Chondrocyte (in vitro differentiated cells): ENCODE data around the gene WLS. TPM values are rescaled to one million over a fixed set of nuclear protein-coding genes. Genes with fewer than 3 reads are reported as not detected.

Source experiments
- DNase-seq: peaks from one replicate; pipeline ENCODE4 v3.0.0; 2021; ENCODE audit warnings: mixed read lengths, low spot score
- H3K27ac Mint-ChIP-seq: one replicate; pipeline ENCODE4 v1.8.0; 2021; ENCODE audit warnings: mild to moderate bottlenecking, moderate library complexity, mixed read lengths; ENCODE audit not compliant: unreplicated experiment
- H3K27me3 Mint-ChIP-seq: 2 replicates; pipeline ENCODE4 v1.8.0; 2021; ENCODE audit warnings: low read depth, mixed read lengths
- H3K36me3 Mint-ChIP-seq: 2 replicates; pipeline ENCODE4 v1.8.0; 2021; ENCODE audit warnings: low read depth, mixed read lengths
- H3K4me1 Mint-ChIP-seq: 2 replicates; pipeline ENCODE4 v1.8.0; 2021; ENCODE audit warnings: low read depth, mild to moderate bottlenecking, mixed read lengths
- H3K4me3 Mint-ChIP-seq: one replicate; pipeline ENCODE4 v1.8.0; 2021; ENCODE audit warnings: mild to moderate bottlenecking, moderate library complexity, mixed read lengths; ENCODE audit not compliant: unreplicated experiment
- H3K9me3 Mint-ChIP-seq: 2 replicates; pipeline ENCODE4 v1.8.0; 2021; ENCODE audit warnings: low read depth, mixed read lengths
- long read RNA-seq: library from polyadenylated mRNA; stranded (forward); transcript quantifications from one replicate; pipeline ENCODE4 v2.0.0, GENCODE V29; 2021
- total RNA-seq: library from RNA; stranded (reverse); gene quantifications from 3 replicates; pipeline ENCODE4 v1.2.1, GENCODE V29; 2021
- TF ChIP-seq, protein P1 (sequence below): fragments of 200-600 bp; sonication (generic); IDR thresholded peaks from 2 replicates; pipeline ENCODE4 v1.5.0; 2021; ENCODE audit warnings: antibody characterized with exemption, mild to moderate bottlenecking, moderate library complexity

WLS gene
- 149 to 207 TPM (median 160 TPM) in 3 replicates for total RNA-seq
- long read RNA-seq, transcript WLS-201 (12 exons, 2,748 nt): major isoform, 14 of 59 reads
- long read RNA-seq, partial matches to known transcripts: 3 of 59 reads
- long read RNA-seq, other reads (novel, unspliced or antisense): 41 of 59 reads

- TF ChIP-seq, protein P1, sequence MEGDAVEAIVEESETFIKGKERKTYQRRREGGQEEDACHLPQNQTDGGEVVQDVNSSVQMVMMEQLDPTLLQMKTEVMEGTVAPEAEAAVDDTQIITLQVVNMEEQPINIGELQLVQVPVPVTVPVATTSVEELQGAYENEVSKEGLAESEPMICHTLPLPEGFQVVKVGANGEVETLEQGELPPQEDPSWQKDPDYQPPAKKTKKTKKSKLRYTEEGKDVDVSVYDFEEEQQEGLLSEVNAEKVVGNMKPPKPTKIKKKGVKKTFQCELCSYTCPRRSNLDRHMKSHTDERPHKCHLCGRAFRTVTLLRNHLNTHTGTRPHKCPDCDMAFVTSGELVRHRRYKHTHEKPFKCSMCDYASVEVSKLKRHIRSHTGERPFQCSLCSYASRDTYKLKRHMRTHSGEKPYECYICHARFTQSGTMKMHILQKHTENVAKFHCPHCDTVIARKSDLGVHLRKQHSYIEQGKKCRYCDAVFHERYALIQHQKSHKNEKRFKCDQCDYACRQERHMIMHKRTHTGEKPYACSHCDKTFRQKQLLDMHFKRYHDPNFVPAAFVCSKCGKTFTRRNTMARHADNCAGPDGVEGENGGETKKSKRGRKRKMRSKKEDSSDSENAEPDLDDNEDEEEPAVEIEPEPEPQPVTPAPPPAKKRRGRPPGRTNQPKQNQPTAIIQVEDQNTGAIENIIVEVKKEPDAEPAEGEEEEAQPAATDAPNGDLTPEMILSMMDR: peak; percentile 31
- Mint-ChIP-seq H3K36me3 (no peaks in the 10 kb centered on the region), H3K27me3 (no peaks in the 10 kb centered on the region), H3K9me3 (no peaks in the 10 kb centered on the region), H3K27ac (peak within 1 kb of the TSS; percentile 94), H3K4me3 (peak within 1 kb of the TSS; percentile 90), H3K4me1 (peaks cover 40% of the 10 kb centered on the region)
- DNase-seq: peak; percentile 93
Observed at GRCh38 chr1:68232289-68233148, at the start of gene WLS. WLS (minus strand) TSS chr1:68232523; CDS start chr1:68232299, 224 bp downstream.

DNA sequence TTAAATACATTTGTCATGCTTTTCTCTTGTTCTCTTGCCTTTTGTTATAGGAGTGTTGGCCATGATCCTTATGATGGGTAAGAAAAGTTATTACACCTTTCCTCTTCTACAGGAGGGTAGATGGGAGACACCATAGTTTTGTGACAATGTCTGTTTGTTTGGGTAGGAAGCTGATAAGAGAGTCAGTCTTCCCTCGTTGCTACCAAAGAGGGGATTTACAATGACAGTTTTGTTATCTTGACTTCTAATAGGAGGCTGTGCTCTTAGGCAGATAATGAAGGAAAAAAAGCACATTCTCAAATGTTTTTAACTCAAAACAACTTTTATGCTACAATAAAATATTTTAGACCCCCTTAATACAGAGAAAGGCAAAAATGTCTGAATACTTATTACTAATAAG lies 48.0 kb upstream of the WLS start:
- H3K36me3 Mint-ChIP-seq: no peaks in the 10 kb centered on the region
- no peak for DNase-seq
- H3K9me3 Mint-ChIP-seq: no peaks in the 10 kb centered on the region
- TF ChIP-seq, protein P1: no peak
- no peak overlapping the region for H3K27ac Mint-ChIP-seq
- no peaks in the 10 kb centered on the region for H3K27me3 Mint-ChIP-seq
- H3K4me3 Mint-ChIP-seq: no peak overlapping the region
- no peaks in the 10 kb centered on the region for H3K4me1 Mint-ChIP-seq

- Mint-ChIP-seq H3K27me3 (no peaks in the 10 kb centered on the region), H3K36me3 (no peaks in the 10 kb centered on the region), H3K27ac (no peak overlapping the region), H3K4me1 (no peaks in the 10 kb centered on the region), H3K4me3 (no peak overlapping the region), H3K9me3 (no peaks in the 10 kb centered on the region)
- no peak for DNase-seq
- TF ChIP-seq, protein P1: no peak
Observed at GRCh38 chr1:68279846-68280245, 47.5 kb upstream of the WLS start.

DNA sequence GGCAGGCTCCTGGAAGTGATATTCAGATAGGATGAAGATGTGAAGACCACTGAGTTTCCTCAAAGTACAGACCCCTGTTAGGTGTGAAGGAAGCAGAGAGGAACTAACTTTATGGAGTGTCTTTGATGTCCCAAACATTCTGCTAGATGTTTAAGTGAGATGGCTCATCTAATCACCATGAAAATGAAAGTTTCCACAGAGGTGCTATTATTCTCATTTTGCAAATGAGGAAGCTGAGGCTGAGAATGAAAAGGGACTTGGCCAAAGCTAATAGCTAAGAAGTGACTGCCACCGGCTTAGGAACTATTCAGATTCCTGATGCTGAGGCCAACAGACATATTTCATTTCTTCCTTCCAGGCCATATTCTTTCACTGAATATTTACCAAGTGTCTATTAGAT lies 45.9 kb upstream of the WLS start:
- no peaks in the 10 kb centered on the region for H3K4me1 Mint-ChIP-seq
- H3K27ac Mint-ChIP-seq: no peak overlapping the region
- no peaks in the 10 kb centered on the region for H3K36me3 Mint-ChIP-seq
- H3K9me3 Mint-ChIP-seq: no peaks in the 10 kb centered on the region
- TF ChIP-seq, protein P1: no peak
- H3K4me3 Mint-ChIP-seq: no peak overlapping the region
- no peak for DNase-seq
- no peaks in the 10 kb centered on the region for H3K27me3 Mint-ChIP-seq

DNA sequence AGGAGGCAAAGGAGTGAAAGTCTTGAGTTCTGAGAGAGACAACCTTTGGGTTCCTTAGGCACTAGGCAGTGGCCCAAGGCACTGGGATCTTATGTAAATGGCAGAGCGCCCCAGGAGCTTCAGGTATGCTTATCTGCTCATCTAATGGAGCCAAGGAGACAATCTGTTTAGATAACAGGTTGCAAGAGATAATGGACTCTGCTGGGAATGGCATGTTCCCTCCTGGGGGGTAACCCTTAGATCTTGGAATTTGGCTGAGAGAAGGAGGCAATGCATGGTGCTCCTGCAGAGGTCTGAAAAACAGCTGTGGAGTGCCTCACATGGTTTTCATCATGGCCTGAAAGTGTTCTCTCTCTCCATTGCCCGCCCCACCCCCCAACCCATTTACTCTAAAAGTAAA lies 44.1 kb upstream of the WLS start:
- Mint-ChIP-seq H3K27ac (no peak overlapping the region), H3K4me3 (no peak overlapping the region), H3K9me3 (no peaks in the 10 kb centered on the region), H3K27me3 (no peaks in the 10 kb centered on the region), H3K4me1 (no peaks in the 10 kb centered on the region), H3K36me3 (no peaks in the 10 kb centered on the region)
- TF ChIP-seq, protein P1: no peak
- no peak for DNase-seq
